ENCODE measurements around the gene EIPR1.

Gene EIPR1

GRCh38 chr2:3319745-3320566 lies 57.7 kb downstream of the EIPR1 start:
- no peaks in the 10 kb centered on the region for H3K4me1 ChIP-seq (ENCODE audit: insufficient read depth, low read length)
- H3K27ac ChIP-seq (ENCODE audit: low read depth, low read length) = no peak overlapping the region
- H3K4me3 ChIP-seq (ENCODE audit: low read depth in 1 of 2, low read length in 2 of 2) = no peak overlapping the region
- no peaks in the 10 kb centered on the region for H3K36me3 ChIP-seq (ENCODE audit: insufficient read depth, low read length)
- no peak overlapping the region for H3K9ac ChIP-seq (ENCODE audit: low read length)
- H3K9me3 ChIP-seq (ENCODE audit: low read length) = no peaks in the 10 kb centered on the region
- H3K27me3 ChIP-seq (ENCODE audit: control insufficient read depth in 1 of 2, insufficient read depth in 2 of 2, low read length in 2 of 2) = no peaks in the 10 kb centered on the region

- no peaks in the 10 kb centered on the region for H3K27me3 ChIP-seq (ENCODE audit: control insufficient read depth in 1 of 2, insufficient read depth in 2 of 2, low read length in 2 of 2)
- H3K4me3 ChIP-seq (ENCODE audit: low read depth in 1 of 2, low read length in 2 of 2) = no peak overlapping the region
- H3K4me1 ChIP-seq (ENCODE audit: insufficient read depth, low read length) = no peaks in the 10 kb centered on the region
- H3K9ac ChIP-seq (ENCODE audit: low read length) = no peak overlapping the region
- H3K27ac ChIP-seq (ENCODE audit: low read depth, low read length) = no peak overlapping the region
- H3K9me3 ChIP-seq (ENCODE audit: low read length) = no peaks in the 10 kb centered on the region
- no peaks in the 10 kb centered on the region for H3K36me3 ChIP-seq (ENCODE audit: insufficient read depth, low read length)
These were observed 58.5 kb downstream of the EIPR1 start for GRCh38 chr2:3319134-3319533.

- no peaks in the 10 kb centered on the region for H3K27me3 ChIP-seq (ENCODE audit: control insufficient read depth in 1 of 2, insufficient read depth in 2 of 2, low read length in 2 of 2)
- no peaks in the 10 kb centered on the region for H3K9me3 ChIP-seq (ENCODE audit: low read length)
- no peak overlapping the region for H3K27ac ChIP-seq (ENCODE audit: low read depth, low read length)
- H3K36me3 ChIP-seq (ENCODE audit: insufficient read depth, low read length) = no peaks in the 10 kb centered on the region
- H3K4me1 ChIP-seq (ENCODE audit: insufficient read depth, low read length) = no peaks in the 10 kb centered on the region
- no peak overlapping the region for H3K9ac ChIP-seq (ENCODE audit: low read length)
- no peak overlapping the region for H3K4me3 ChIP-seq (ENCODE audit: low read depth in 1 of 2, low read length in 2 of 2)
These were observed 59.6 kb downstream of the EIPR1 start for GRCh38 chr2:3317871-3318590.

GRCh38 chr2:3317277-3317685 lies 60.3 kb downstream of the EIPR1 start:
- Histone ChIP-seq H3K27me3 (ENCODE audit: control insufficient read depth in 1 of 2, insufficient read depth in 2 of 2, low read length in 2 of 2) (no peaks in the 10 kb centered on the region), H3K27ac (ENCODE audit: low read depth, low read length) (no peak overlapping the region), H3K9ac (ENCODE audit: low read length) (no peak overlapping the region), H3K36me3 (ENCODE audit: insufficient read depth, low read length) (no peaks in the 10 kb centered on the region), H3K4me3 (ENCODE audit: low read depth in 1 of 2, low read length in 2 of 2) (no peak overlapping the region), H3K4me1 (ENCODE audit: insufficient read depth, low read length) (no peaks in the 10 kb centered on the region), H3K9me3 (ENCODE audit: low read length) (no peaks in the 10 kb centered on the region)

- Histone ChIP-seq H3K27me3 (ENCODE audit: control insufficient read depth in 1 of 2, insufficient read depth in 2 of 2, low read length in 2 of 2) (no peaks in the 10 kb centered on the region), H3K9me3 (ENCODE audit: low read length) (no peaks in the 10 kb centered on the region), H3K4me3 (ENCODE audit: low read depth in 1 of 2, low read length in 2 of 2) (no peak overlapping the region), H3K9ac (ENCODE audit: low read length) (no peak overlapping the region), H3K36me3 (ENCODE audit: insufficient read depth, low read length) (no peaks in the 10 kb centered on the region), H3K27ac (ENCODE audit: low read depth, low read length) (no peak overlapping the region), H3K4me1 (ENCODE audit: insufficient read depth, low read length) (no peaks in the 10 kb centered on the region)
These were observed 61.0 kb downstream of the EIPR1 start for GRCh38 chr2:3316456-3317276.

- Histone ChIP-seq H3K36me3 (ENCODE audit: insufficient read depth, low read length) (no peaks in the 10 kb centered on the region), H3K27me3 (ENCODE audit: control insufficient read depth in 1 of 2, insufficient read depth in 2 of 2, low read length in 2 of 2) (no peaks in the 10 kb centered on the region), H3K4me1 (ENCODE audit: insufficient read depth, low read length) (no peaks in the 10 kb centered on the region), H3K9ac (ENCODE audit: low read length) (no peak overlapping the region), H3K9me3 (ENCODE audit: low read length) (no peaks in the 10 kb centered on the region), H3K4me3 (ENCODE audit: low read depth in 1 of 2, low read length in 2 of 2) (no peak overlapping the region), H3K27ac (ENCODE audit: low read depth, low read length) (no peak overlapping the region)
These were observed 63.0 kb downstream of the EIPR1 start for GRCh38 chr2:3314626-3315025.

- H3K36me3 ChIP-seq (ENCODE audit: insufficient read depth, low read length) = no peaks in the 10 kb centered on the region
- no peak overlapping the region for H3K9ac ChIP-seq (ENCODE audit: low read length)
- no peak overlapping the region for H3K27ac ChIP-seq (ENCODE audit: low read depth, low read length)
- H3K4me1 ChIP-seq (ENCODE audit: insufficient read depth, low read length) = no peaks in the 10 kb centered on the region
- no peaks in the 10 kb centered on the region for H3K9me3 ChIP-seq (ENCODE audit: low read length)
- no peak overlapping the region for H3K4me3 ChIP-seq (ENCODE audit: low read depth in 1 of 2, low read length in 2 of 2)
- no peaks in the 10 kb centered on the region for H3K27me3 ChIP-seq (ENCODE audit: control insufficient read depth in 1 of 2, insufficient read depth in 2 of 2, low read length in 2 of 2)
These were observed 63.7 kb downstream of the EIPR1 start for GRCh38 chr2:3313781-3314375.

- no peaks in the 10 kb centered on the region for H3K36me3 ChIP-seq (ENCODE audit: insufficient read depth, low read length)
- H3K27me3 ChIP-seq (ENCODE audit: control insufficient read depth in 1 of 2, insufficient read depth in 2 of 2, low read length in 2 of 2) = no peaks in the 10 kb centered on the region
- H3K4me1 ChIP-seq (ENCODE audit: insufficient read depth, low read length) = no peaks in the 10 kb centered on the region
- no peak overlapping the region for H3K27ac ChIP-seq (ENCODE audit: low read depth, low read length)
- H3K9ac ChIP-seq (ENCODE audit: low read length) = no peak overlapping the region
- no peaks in the 10 kb centered on the region for H3K9me3 ChIP-seq (ENCODE audit: low read length)
- no peak overlapping the region for H3K4me3 ChIP-seq (ENCODE audit: low read depth in 1 of 2, low read length in 2 of 2)
These were observed 64.9 kb downstream of the EIPR1 start for GRCh38 chr2:3312576-3313345.

- Histone ChIP-seq H3K4me3 (ENCODE audit: low read depth in 1 of 2, low read length in 2 of 2) (no peak overlapping the region), H3K9ac (ENCODE audit: low read length) (no peak overlapping the region), H3K27me3 (ENCODE audit: control insufficient read depth in 1 of 2, insufficient read depth in 2 of 2, low read length in 2 of 2) (no peaks in the 10 kb centered on the region), H3K4me1 (ENCODE audit: insufficient read depth, low read length) (no peaks in the 10 kb centered on the region), H3K9me3 (ENCODE audit: low read length) (no peaks in the 10 kb centered on the region), H3K36me3 (ENCODE audit: insufficient read depth, low read length) (no peaks in the 10 kb centered on the region), H3K27ac (ENCODE audit: low read depth, low read length) (no peak overlapping the region)
These were observed 66.0 kb downstream of the EIPR1 start for GRCh38 chr2:3311601-3312000.

- Histone ChIP-seq H3K4me1 (ENCODE audit: insufficient read depth, low read length) (no peaks in the 10 kb centered on the region), H3K4me3 (ENCODE audit: low read depth in 1 of 2, low read length in 2 of 2) (no peak overlapping the region), H3K27ac (ENCODE audit: low read depth, low read length) (no peak overlapping the region), H3K9ac (ENCODE audit: low read length) (no peak overlapping the region), H3K9me3 (ENCODE audit: low read length) (no peaks in the 10 kb centered on the region), H3K36me3 (ENCODE audit: insufficient read depth, low read length) (no peaks in the 10 kb centered on the region), H3K27me3 (ENCODE audit: control insufficient read depth in 1 of 2, insufficient read depth in 2 of 2, low read length in 2 of 2) (no peaks in the 10 kb centered on the region)
These were observed 67.9 kb downstream of the EIPR1 start for GRCh38 chr2:3309496-3310355.

Measured in muscle layer of colon (tissue), 2 donors.